MM.1S (cell line): ENCODE results near the gene SERP2.

Experiments used
- CTCF ChIP-seq: fragments of 300-600 bp; sonication (generic); IDR thresholded peaks from 2 replicates; pipeline ENCODE4 v1.5.1; 2016; ENCODE audit warnings: antibody characterized with exemption, low read length, mixed read lengths
- EZH2 ChIP-seq: fragments of 300-600 bp; sonication (generic); optimal IDR thresholded peaks from 2 replicates; pipeline ENCODE3; 2017; ENCODE audit warnings: low read depth, mild to moderate bottlenecking, antibody characterized with exemption, low read length, mixed read lengths

DNA sequence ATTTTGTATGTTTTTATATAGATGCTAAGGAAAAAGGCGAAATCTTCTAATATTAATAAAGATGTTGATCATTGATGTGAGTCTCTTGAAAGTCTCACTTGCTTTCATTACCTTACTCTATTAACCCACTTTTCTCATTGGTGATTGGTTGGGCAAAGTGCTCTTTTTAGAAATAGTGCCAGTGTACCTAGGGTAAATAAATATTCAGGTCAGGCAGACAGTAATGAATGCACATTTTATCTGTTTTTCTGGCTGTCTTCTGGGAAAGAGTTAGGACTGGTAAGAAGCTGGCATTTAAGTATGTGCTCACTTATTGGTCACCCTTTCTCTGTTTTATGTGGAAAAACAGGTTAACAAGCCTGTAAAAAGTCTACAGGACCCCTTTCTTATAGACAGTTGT is 11.2 kb downstream of the SERP2 start:
- no peak for TF ChIP-seq EZH2
- no peak for TF ChIP-seq CTCF
